Astrocyte of the cerebellum (primary cell): ENCODE results near the gene GATM.

Experiments used
- DNase-seq: peaks from one replicate; pipeline ENCODE4 v3.0.0-alpha.2; 2011; ENCODE audit warnings: low read depth
- H3K4me3 ChIP-seq: 2 replicates; pipeline ENCODE4 v1.5.1; 2011; ENCODE audit warnings: mild to moderate bottlenecking, low read depth, low read length, moderate library complexity
- in situ Hi-C: cut with HindIII; loops from 2 replicates; pipeline ENCODE4 v1.10.0; 2017; ENCODE audit warnings: low sequenced_read_pairs
- TF ChIP-seq, protein P1 (sequence below): IDR thresholded peaks from 2 replicates; pipeline ENCODE4 v1.5.1; 2012; ENCODE audit warnings: low read length, low read depth, moderate library complexity, mild to moderate bottlenecking; ENCODE audit errors: missing control alignments

Gene GATM

GRCh38 chr15:45338417-45338816 lies 39.9 kb downstream of the GATM start:
- TF ChIP-seq, protein P1, sequence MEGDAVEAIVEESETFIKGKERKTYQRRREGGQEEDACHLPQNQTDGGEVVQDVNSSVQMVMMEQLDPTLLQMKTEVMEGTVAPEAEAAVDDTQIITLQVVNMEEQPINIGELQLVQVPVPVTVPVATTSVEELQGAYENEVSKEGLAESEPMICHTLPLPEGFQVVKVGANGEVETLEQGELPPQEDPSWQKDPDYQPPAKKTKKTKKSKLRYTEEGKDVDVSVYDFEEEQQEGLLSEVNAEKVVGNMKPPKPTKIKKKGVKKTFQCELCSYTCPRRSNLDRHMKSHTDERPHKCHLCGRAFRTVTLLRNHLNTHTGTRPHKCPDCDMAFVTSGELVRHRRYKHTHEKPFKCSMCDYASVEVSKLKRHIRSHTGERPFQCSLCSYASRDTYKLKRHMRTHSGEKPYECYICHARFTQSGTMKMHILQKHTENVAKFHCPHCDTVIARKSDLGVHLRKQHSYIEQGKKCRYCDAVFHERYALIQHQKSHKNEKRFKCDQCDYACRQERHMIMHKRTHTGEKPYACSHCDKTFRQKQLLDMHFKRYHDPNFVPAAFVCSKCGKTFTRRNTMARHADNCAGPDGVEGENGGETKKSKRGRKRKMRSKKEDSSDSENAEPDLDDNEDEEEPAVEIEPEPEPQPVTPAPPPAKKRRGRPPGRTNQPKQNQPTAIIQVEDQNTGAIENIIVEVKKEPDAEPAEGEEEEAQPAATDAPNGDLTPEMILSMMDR = no peak
- no peak overlapping the region for H3K4me3 ChIP-seq
- in situ Hi-C loops = no loop called here
- DNase-seq = no peak

- in situ Hi-C loops = no loop called here
- DNase-seq = no peak
- H3K4me3 ChIP-seq = no peak overlapping the region
Measured at GRCh38 chr15:45337224-45337623, 41.1 kb downstream of the GATM start.

GRCh38 chr15:45333550-45333949 lies 44.8 kb downstream of the GATM start:
- DNase-seq = no peak
- TF ChIP-seq, protein P1 = no peak
- H3K4me3 ChIP-seq = no peak overlapping the region
- in situ Hi-C loops = no loop called here

More at GRCh38 chr15:45337224-45337623, 41.1 kb downstream of the GATM start:
- TF ChIP-seq, protein P1 = no peak

- in situ Hi-C loops = no loop called here
- TF ChIP-seq, protein P1 = no peak
- no peak overlapping the region for H3K4me3 ChIP-seq
- DNase-seq = no peak
Measured at GRCh38 chr15:45332694-45333093, 45.6 kb downstream of the GATM start.

DNA sequence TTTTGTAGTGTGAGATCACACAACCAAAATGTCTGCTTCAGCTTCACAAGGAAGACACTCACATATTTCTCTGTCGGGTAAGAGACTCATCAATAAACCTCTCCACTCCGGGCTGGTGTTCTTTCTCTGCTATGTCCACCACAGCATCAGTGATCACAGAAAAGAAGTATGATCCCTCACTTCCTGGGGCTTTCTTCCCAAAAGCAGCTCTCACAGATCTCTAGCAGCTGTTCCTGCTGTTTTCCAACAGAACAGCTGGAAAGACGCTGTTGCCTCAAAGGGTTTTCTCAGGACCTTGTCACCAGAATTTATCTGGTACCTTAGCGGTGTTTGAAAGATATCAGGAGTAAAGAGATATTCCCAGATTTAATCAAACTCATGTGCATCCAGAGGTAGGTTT lies 46.4 kb downstream of the GATM start:
- in situ Hi-C loops = no loop called here
- TF ChIP-seq, protein P1 = no peak
- no peak overlapping the region for H3K4me3 ChIP-seq
- DNase-seq = no peak

- in situ Hi-C loops = no loop called here
- TF ChIP-seq, protein P1 = no peak
- DNase-seq = no peak
- H3K4me3 ChIP-seq = no peak overlapping the region
Measured at GRCh38 chr15:45328663-45329062, 49.7 kb downstream of the GATM start.

GRCh38 chr15:45326741-45327140 lies 51.6 kb downstream of the GATM start:
- no peak for DNase-seq
- TF ChIP-seq, protein P1 = no peak
- in situ Hi-C loops = no loop called here
- no peak overlapping the region for H3K4me3 ChIP-seq
